GM18511 (cell line): ENCODE data around the gene EFCAB12.
"Not testable (repeated sequence)": the region's sequence is repeated elsewhere in the genome, so short reads cannot be mapped to it uniquely, and the experiment has no call there.

Source experiments
- ATAC-seq: cut with Tn5 transposase; IDR thresholded peaks from one replicate; pipeline ENCODE4 v1.9.1; 2021; ENCODE audit warnings: mild to moderate bottlenecking, moderate library complexity; ENCODE audit not compliant: unreplicated experiment

Gene EFCAB12

GRCh38 chr3:129421988-129422745, 6.3 kb downstream of the EFCAB12 start:
- no peak for ATAC-seq

GRCh38 chr3:129421236-129421883, 7.1 kb downstream of the EFCAB12 start:
- ATAC-seq, result no peak

- no peak for ATAC-seq
These were observed 9.0 kb downstream of the EFCAB12 start for GRCh38 chr3:129419476-129419875.

GRCh38 chr3:129418041-129418973, 10.1 kb downstream of the EFCAB12 start:
- no peak for ATAC-seq

GRCh38 chr3:129417326-129417725, 11.1 kb downstream of the EFCAB12 start:
- no peak for ATAC-seq

GRCh38 chr3:129416415-129416814, 12.0 kb downstream of the EFCAB12 start:
- ATAC-seq, result no peak

- no peak for ATAC-seq
These were observed 12.6 kb downstream of the EFCAB12 start for GRCh38 chr3:129415830-129416229.

GRCh38 chr3:129415378-129415777, 13.1 kb downstream of the EFCAB12 start:
- ATAC-seq, result no peak

GRCh38 chr3:129413687-129414506, 14.5 kb downstream of the EFCAB12 start:
- ATAC-seq, result peak; percentile 96

GRCh38 chr3:129413238-129413637, 15.2 kb downstream of the EFCAB12 start:
- not testable (repeated sequence) for ATAC-seq

GRCh38 chr3:129412542-129413198, 15.8 kb downstream of the EFCAB12 start:
- no peak for ATAC-seq

- ATAC-seq, result no peak
These were observed 17.5 kb downstream of the EFCAB12 start for GRCh38 chr3:129410971-129411370.

GRCh38 chr3:129409541-129409940, 18.9 kb downstream of the EFCAB12 start:
- no peak for ATAC-seq

GRCh38 chr3:129404610-129405009, 23.8 kb downstream of the EFCAB12 start:
- no peak for ATAC-seq

- no peak for ATAC-seq
These were observed 24.3 kb downstream of the EFCAB12 start for GRCh38 chr3:129404130-129404529.

- no peak for ATAC-seq
These were observed 25.0 kb downstream of the EFCAB12 start for GRCh38 chr3:129403450-129403849.

- no peak for ATAC-seq
These were observed 25.8 kb downstream of the EFCAB12 start for GRCh38 chr3:129402616-129403015.

GRCh38 chr3:129402210-129402609, 26.2 kb downstream of the EFCAB12 start:
- no peak for ATAC-seq

- no peak for ATAC-seq
These were observed 28.5 kb downstream of the EFCAB12 start for GRCh38 chr3:129399895-129400357.
